Liver (tissue), 9 donors: ENCODE measurements around the gene MIPEP. TPM values are rescaled to one million over a fixed set of nuclear protein-coding genes. Genes with fewer than 3 reads are reported as not detected.
"Not testable (repeated sequence)": the region's sequence is repeated elsewhere in the genome, so short reads cannot be mapped to it uniquely, and the experiment has no call there.

Source experiments
- DNase-seq: peaks from one replicate; pipeline ENCODE4 v3.0.0-alpha.2; 2017; ENCODE audit warnings: low spot score
- H3K27ac ChIP-seq, 2 donors: one replicate each; pipeline ENCODE4 v1.7.0; 2013; ENCODE audit warnings: inconsistent platforms in 2 of 2, low read length in 2 of 2, control low read depth in 1 of 2, low read depth in 1 of 2, mild to moderate bottlenecking in 1 of 2
- H3K27me3 ChIP-seq, 4 donors: one replicate each; pipeline versions ENCODE4 v1.6.1 to v1.7.0; 2013; ENCODE audit warnings: low read length in 3 of 4, inconsistent platforms in 1 of 4, mild to moderate bottlenecking in 1 of 4, moderate library complexity in 1 of 4; ENCODE audit not compliant: control insufficient read depth in 4 of 4, insufficient read depth in 4 of 4
- H3K36me3 ChIP-seq, 4 donors: one replicate each; pipeline versions ENCODE4 v1.6.1 to v1.7.0; 2013; ENCODE audit warnings: low read length in 3 of 4, mild to moderate bottlenecking in 3 of 4, low read depth in 1 of 4, moderate library complexity in 1 of 4; ENCODE audit not compliant: control insufficient read depth in 4 of 4, insufficient read depth in 3 of 4
- H3K4me1 ChIP-seq, 4 donors: one replicate each; pipeline versions ENCODE4 v1.6.1 to v1.7.0; 2013; ENCODE audit warnings: low read length in 3 of 4, mild to moderate bottlenecking in 3 of 4, moderate library complexity in 1 of 4; ENCODE audit not compliant: control insufficient read depth in 4 of 4, insufficient read depth in 4 of 4
- H3K4me3 ChIP-seq, 3 donors: one replicate each; pipeline versions ENCODE4 v1.6.1 to v1.7.0; 2013; ENCODE audit warnings: low read length in 3 of 3, control low read depth in 1 of 3, low read depth in 1 of 3, mild to moderate bottlenecking in 1 of 3
- H3K9ac ChIP-seq, 2 donors: one replicate each; pipeline ENCODE4 v1.7.0; 2013; ENCODE audit warnings: low read length in 2 of 2, mild to moderate bottlenecking in 2 of 2, moderate library complexity in 2 of 2, control low read depth in 1 of 2, low read depth in 1 of 2
- H3K9me3 ChIP-seq, 4 donors: one replicate each; pipeline versions ENCODE4 v1.6.1 to v1.7.0; 2013; ENCODE audit warnings: low read length in 3 of 4; ENCODE audit not compliant: control insufficient read depth in 4 of 4
- FOXA1 ChIP-seq: IDR thresholded peaks from 2 replicates; pipeline ENCODE4 v1.6.1; 2016; ENCODE audit warnings: antibody characterized with exemption
- FOXA2 ChIP-seq: IDR thresholded peaks from 2 replicates; pipeline ENCODE4 v1.6.1; 2016; ENCODE audit warnings: antibody characterized with exemption
- GABPA ChIP-seq, 2 donors: IDR thresholded peaks in 1 of 2; conservative IDR thresholded peaks in 1 of 2; 2 replicates each; pipeline ENCODE4 v1.6.1; 2016; ENCODE audit warnings: antibody characterized with exemption in 2 of 2, mild to moderate bottlenecking in 1 of 2, moderate library complexity in 1 of 2
- HNF4A ChIP-seq, 2 donors: conservative IDR thresholded peaks; 2 replicates each; pipeline ENCODE4 v1.6.1; 2016; ENCODE audit warnings: antibody characterized with exemption in 2 of 2, mild to moderate bottlenecking in 2 of 2
- HNF4G ChIP-seq: IDR thresholded peaks from 2 replicates; pipeline ENCODE4 v1.6.1; 2016; ENCODE audit warnings: antibody characterized with exemption
- JUND ChIP-seq, 2 donors: IDR thresholded peaks; 2 replicates each; pipeline ENCODE4 v1.6.1; 2016; ENCODE audit warnings: antibody characterized with exemption in 2 of 2
- NR2F2 ChIP-seq: IDR thresholded peaks from 2 replicates; pipeline ENCODE4 v1.6.1; 2016; ENCODE audit warnings: antibody characterized with exemption
- RAD21 ChIP-seq, 2 donors: IDR thresholded peaks; 2 replicates each; pipeline ENCODE4 v1.6.1; 2016; ENCODE audit warnings: antibody characterized with exemption in 2 of 2, mild to moderate bottlenecking in 2 of 2
- REST ChIP-seq: IDR thresholded peaks from 2 replicates; pipeline ENCODE4 v1.6.1; 2016; ENCODE audit warnings: antibody characterized with exemption, mild to moderate bottlenecking
- RXRA ChIP-seq, 2 donors: IDR thresholded peaks; 2 replicates each; pipeline ENCODE4 v1.6.1; 2017 to 2018; ENCODE audit warnings: antibody characterized with exemption in 2 of 2, mild to moderate bottlenecking in 1 of 2
- SP1 ChIP-seq: IDR thresholded peaks from 2 replicates; pipeline ENCODE4 v1.6.1; 2018; ENCODE audit warnings: antibody characterized with exemption, mild to moderate bottlenecking
- TAF1 ChIP-seq: conservative IDR thresholded peaks from 2 replicates; pipeline ENCODE4 v1.6.1; 2016; ENCODE audit warnings: antibody characterized with exemption, mild to moderate bottlenecking
- YY1 ChIP-seq: IDR thresholded peaks from 2 replicates; pipeline ENCODE4 v1.6.1; 2016; ENCODE audit warnings: antibody characterized with exemption, mild to moderate bottlenecking
- WGBS: extraction: QIAGEN DNeasy Blood & Tissue Kit; methylation state at CpG from one replicate; pipeline ENCODE4 v1.1.7; 2013; 5-methylcytosine and 5-hydroxymethylcytosine counted together
- polyA plus RNA-seq, 2 donors: library from polyadenylated mRNA; stranded (reverse) in 1 of 2; unstranded in 1 of 2; fragments of 200-250 nt in 1 of 2; fragments of >200 nt in 1 of 2; fragmentation: Nextera tagmentation in 1 of 2; extraction: Ambion mirVana in 1 of 2; gene quantifications; one replicate each; pipeline versions ENCODE4 v1.2.1 to v1.2.3, GENCODE V29; 2013 to 2015
- total RNA-seq, 2 donors: library from RNA; depleted of rRNA; stranded (reverse); fragments of >200 nt; gene quantifications; one replicate each; pipeline ENCODE4 v1.2.3, GENCODE V29; 2014
- TF ChIP-seq, protein P1 (sequence below): IDR thresholded peaks from 2 replicates; pipeline ENCODE4 v1.6.1; 2016; ENCODE audit warnings: antibody characterized with exemption
- TF ChIP-seq, protein P2 (sequence below): IDR thresholded peaks from 2 replicates; pipeline ENCODE4 v1.6.1; 2016; ENCODE audit warnings: antibody characterized with exemption
- TF ChIP-seq, protein P3 (sequence below): IDR thresholded peaks from 2 replicates; pipeline ENCODE4 v1.6.1; 2016; ENCODE audit warnings: antibody characterized with exemption
- donor health status: healthy.
- donor health status: healthy.
- donor health status: healthy.
- donor health status: healthy.
- donor health status: healthy.

Gene MIPEP
- total and polyA plus RNA-seq, 4 donors, result 7.4 to 11.7 (median 10.2) TPM

- TF ChIP-seq, protein P1, sequence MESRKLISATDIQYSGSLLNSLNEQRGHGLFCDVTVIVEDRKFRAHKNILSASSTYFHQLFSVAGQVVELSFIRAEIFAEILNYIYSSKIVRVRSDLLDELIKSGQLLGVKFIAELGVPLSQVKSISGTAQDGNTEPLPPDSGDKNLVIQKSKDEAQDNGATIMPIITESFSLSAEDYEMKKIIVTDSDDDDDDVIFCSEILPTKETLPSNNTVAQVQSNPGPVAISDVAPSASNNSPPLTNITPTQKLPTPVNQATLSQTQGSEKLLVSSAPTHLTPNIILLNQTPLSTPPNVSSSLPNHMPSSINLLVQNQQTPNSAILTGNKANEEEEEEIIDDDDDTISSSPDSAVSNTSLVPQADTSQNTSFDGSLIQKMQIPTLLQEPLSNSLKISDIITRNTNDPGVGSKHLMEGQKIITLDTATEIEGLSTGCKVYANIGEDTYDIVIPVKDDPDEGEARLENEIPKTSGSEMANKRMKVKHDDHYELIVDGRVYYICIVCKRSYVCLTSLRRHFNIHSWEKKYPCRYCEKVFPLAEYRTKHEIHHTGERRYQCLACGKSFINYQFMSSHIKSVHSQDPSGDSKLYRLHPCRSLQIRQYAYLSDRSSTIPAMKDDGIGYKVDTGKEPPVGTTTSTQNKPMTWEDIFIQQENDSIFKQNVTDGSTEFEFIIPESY, result no peak
- TF ChIP-seq, protein P2, sequence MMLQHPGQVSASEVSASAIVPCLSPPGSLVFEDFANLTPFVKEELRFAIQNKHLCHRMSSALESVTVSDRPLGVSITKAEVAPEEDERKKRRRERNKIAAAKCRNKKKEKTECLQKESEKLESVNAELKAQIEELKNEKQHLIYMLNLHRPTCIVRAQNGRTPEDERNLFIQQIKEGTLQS, result no peak
- TF ChIP-seq HNF4G, result no peak
- TF ChIP-seq GABPA (IDR thresholded peaks at IDR 0.05 in 1 of 2, conservative IDR thresholded peaks at IDR 0.05 in 1 of 2), result no peak
- no peak for TF ChIP-seq REST
- no peak for TF ChIP-seq YY1
- TF ChIP-seq TAF1, result no peak
- no peak for TF ChIP-seq JUND (IDR thresholded peaks at IDR 0.05)
- TF ChIP-seq, protein P3, sequence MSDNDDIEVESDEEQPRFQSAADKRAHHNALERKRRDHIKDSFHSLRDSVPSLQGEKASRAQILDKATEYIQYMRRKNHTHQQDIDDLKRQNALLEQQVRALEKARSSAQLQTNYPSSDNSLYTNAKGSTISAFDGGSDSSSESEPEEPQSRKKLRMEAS, result no peak
- TF ChIP-seq SP1, result no peak
- no peak for TF ChIP-seq RXRA (IDR thresholded peaks at IDR 0.05)
- no peak for TF ChIP-seq FOXA2
- no peak for TF ChIP-seq HNF4A (conservative IDR thresholded peaks at IDR 0.05)
- TF ChIP-seq RAD21 (IDR thresholded peaks at IDR 0.05), result no peak
- TF ChIP-seq NR2F2, result no peak
- no peak for TF ChIP-seq FOXA1
- Histone ChIP-seq H3K4me3 (no peak overlapping the region), H3K9me3 (no peaks in the 10 kb centered on the region), H3K27me3 (no peaks in the 10 kb centered on the region), H3K27ac (no peak overlapping the region), H3K4me1 (no peaks in the 10 kb centered on the region), H3K36me3 (peaks cover 0 to 2% (median 0%) of the 10 kb centered on the region in 4 donors), H3K9ac (no peak overlapping the region)
- no peak for DNase-seq
- 89% methylated on average over 7 of the region's 7 CpGs for WGBS
Measured at GRCh38 chr13:23748109-23748990, 140.8 kb downstream of the MIPEP start.

- DNase-seq, H3K27ac ChIP-seq, H3K9ac ChIP-seq, H3K4me3 ChIP-seq, H3K27me3 ChIP-seq, H3K36me3 ChIP-seq, H3K9me3 ChIP-seq, H3K4me1 ChIP-seq: not testable (repeated sequence)
- 96% methylated on average over 5 of the region's 5 CpGs for WGBS
Measured at GRCh38 chr13:23746141-23746540, 143.1 kb downstream of the MIPEP start.
